ENCODE results near the gene ECEL1. TPM values are rescaled to one million over a fixed set of nuclear protein-coding genes. Genes with fewer than 3 reads are reported as not detected.

The ECEL1 gene
- total RNA-seq, 4 donors from 2014 or later = 0.10 to 0.39 TPM; not detected in 2

- intact Hi-C loops (cut with DNase I; ENCODE audit: low total_unique reads) = no loop called here
- no peak for DNase-seq (ENCODE audit: low spot score in 2 of 2)
- TF ChIP-seq CTCF (IDR thresholded peaks at IDR 0.05) (no peak), POLR2A (IDR thresholded peaks at IDR 0.05) (no peak)
- no peak overlapping the region for H3K4me3 ChIP-seq (ENCODE audit: low read depth, poor library complexity, severe bottlenecking)
- 94 to 95% methylated on average over 3 of the region's 3 CpGs for WGBS, 2 donors
Measured at GRCh38 chr2:232498452-232498851, 10.8 kb upstream of the ECEL1 start.

GRCh38 chr2:232497348-232497747 is 9.7 kb upstream of the ECEL1 start:
- 72 to 79% methylated on average over 13 of the region's 13 CpGs for WGBS, 2 donors
- intact Hi-C loops (cut with DNase I; ENCODE audit: low total_unique reads) = no loop called here
- no peak for DNase-seq (ENCODE audit: low spot score in 2 of 2)
- no peak for TF ChIP-seq CTCF (IDR thresholded peaks at IDR 0.05)
- no peak for TF ChIP-seq POLR2A (IDR thresholded peaks at IDR 0.05)
- no peak overlapping the region for H3K4me3 ChIP-seq (ENCODE audit: low read depth, poor library complexity, severe bottlenecking)

- intact Hi-C loops (cut with DNase I; ENCODE audit: low total_unique reads) = no loop called here
- TF ChIP-seq CTCF (IDR thresholded peaks at IDR 0.05) (no peak), POLR2A (IDR thresholded peaks at IDR 0.05) (no peak)
- no peak for DNase-seq (ENCODE audit: low spot score in 2 of 2)
- WGBS, 2 donors = 67 to 83% methylated on average over 8 to 14 of the region's 20 CpGs
- no peak overlapping the region for H3K4me3 ChIP-seq (ENCODE audit: low read depth, poor library complexity, severe bottlenecking)
Measured at GRCh38 chr2:232496501-232497270, 9.1 kb upstream of the ECEL1 start.

GRCh38 chr2:232495292-232495691 is 7.7 kb upstream of the ECEL1 start:
- intact Hi-C loops (cut with DNase I; ENCODE audit: low total_unique reads) = no loop called here
- WGBS, 2 donors = 94% methylated on average over 7 of the region's 7 CpGs
- no peak for DNase-seq (ENCODE audit: low spot score in 2 of 2)
- no peak for TF ChIP-seq POLR2A (IDR thresholded peaks at IDR 0.05)
- no peak for TF ChIP-seq CTCF (IDR thresholded peaks at IDR 0.05)
- no peak overlapping the region for H3K4me3 ChIP-seq (ENCODE audit: low read depth, poor library complexity, severe bottlenecking)

- no peak for DNase-seq (ENCODE audit: low spot score in 2 of 2)
- intact Hi-C loops (cut with DNase I; ENCODE audit: low total_unique reads) = no loop called here
- no peak overlapping the region for H3K4me3 ChIP-seq (ENCODE audit: low read depth, poor library complexity, severe bottlenecking)
- TF ChIP-seq CTCF (IDR thresholded peaks at IDR 0.05) (no peak), POLR2A (IDR thresholded peaks at IDR 0.05) (no peak)
- WGBS, 2 donors = 82 to 89% methylated on average over 2 to 5 of the region's 5 CpGs
Measured at GRCh38 chr2:232494542-232494941, 6.9 kb upstream of the ECEL1 start.
